GM18520 (cell line): ENCODE measurements around the gene INPP5A.

Experiments used
- ATAC-seq: cut with Tn5 transposase; IDR thresholded peaks from one replicate; pipeline ENCODE4 v1.9.1; 2021; ENCODE audit not compliant: unreplicated experiment

The INPP5A gene

DNA sequence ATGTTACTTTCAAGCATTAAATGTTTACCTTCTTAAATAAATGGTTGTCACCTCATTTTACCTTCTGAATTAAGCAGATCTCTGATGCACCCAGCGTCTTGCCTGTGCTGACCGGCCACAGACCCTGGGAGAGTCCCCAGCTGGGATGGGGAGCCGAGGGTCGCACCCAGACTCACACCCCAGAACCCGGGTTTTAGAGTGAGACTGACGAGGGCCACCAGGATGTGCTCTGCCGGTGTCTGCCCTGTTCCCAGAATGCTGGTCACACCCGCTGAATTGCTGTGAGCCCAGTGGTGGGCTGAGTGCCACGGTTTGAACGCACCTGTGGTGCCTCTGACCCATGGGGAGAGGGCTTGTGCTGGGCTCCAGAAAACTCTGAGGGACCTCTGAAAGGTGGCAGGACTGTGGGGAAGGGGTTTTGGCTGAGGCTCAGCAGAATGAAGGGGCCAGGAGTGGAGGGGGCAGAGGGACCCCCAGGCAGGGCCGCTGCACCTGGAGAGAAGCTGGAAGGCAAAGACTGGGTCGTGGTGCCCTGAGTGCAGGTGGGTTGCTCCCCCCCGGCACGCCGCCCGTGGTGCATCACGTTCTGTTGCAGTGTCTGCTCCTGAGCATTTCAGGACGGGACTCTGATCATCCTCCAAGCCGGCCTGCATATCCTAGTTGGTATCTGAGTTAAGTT lies 39.2 kb downstream of the INPP5A start:
- no peak for ATAC-seq

- no peak for ATAC-seq
Observed at GRCh38 chr10:132577350-132578003, 39.9 kb downstream of the INPP5A start.

DNA sequence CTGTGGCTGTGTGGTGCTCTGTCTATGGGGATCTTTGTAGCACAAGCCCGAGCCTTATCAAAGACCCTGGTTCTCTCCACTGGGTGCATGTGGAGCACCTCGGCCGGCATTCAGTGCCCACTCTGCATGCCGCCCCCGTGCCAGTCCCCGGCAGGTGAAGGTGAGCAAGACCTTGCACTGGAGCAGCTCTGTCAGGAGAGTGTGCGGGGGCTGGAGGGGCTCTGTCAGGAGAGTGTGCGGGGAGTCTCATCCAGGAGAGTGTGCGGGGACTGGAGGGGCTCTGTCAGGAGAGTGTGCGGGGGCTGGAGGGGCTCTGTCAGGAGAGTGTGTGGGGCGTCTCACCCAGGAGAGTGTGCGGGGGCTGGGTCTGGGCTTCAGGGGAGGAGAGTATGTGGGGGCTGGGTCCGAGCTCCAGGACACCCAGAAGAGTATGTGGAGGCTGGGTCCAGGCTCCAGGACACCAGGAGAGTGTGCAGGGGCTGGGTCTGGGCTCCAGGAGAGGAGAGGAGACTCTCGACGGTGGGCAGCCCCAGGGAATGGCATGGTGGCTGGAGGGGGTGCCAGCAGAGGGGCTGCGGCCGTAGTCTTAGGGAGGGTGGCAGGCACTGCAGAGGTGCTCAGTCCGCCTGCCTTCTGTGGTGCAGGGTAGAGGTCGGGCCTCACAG lies 40.8 kb downstream of the INPP5A start:
- no peak for ATAC-seq

DNA sequence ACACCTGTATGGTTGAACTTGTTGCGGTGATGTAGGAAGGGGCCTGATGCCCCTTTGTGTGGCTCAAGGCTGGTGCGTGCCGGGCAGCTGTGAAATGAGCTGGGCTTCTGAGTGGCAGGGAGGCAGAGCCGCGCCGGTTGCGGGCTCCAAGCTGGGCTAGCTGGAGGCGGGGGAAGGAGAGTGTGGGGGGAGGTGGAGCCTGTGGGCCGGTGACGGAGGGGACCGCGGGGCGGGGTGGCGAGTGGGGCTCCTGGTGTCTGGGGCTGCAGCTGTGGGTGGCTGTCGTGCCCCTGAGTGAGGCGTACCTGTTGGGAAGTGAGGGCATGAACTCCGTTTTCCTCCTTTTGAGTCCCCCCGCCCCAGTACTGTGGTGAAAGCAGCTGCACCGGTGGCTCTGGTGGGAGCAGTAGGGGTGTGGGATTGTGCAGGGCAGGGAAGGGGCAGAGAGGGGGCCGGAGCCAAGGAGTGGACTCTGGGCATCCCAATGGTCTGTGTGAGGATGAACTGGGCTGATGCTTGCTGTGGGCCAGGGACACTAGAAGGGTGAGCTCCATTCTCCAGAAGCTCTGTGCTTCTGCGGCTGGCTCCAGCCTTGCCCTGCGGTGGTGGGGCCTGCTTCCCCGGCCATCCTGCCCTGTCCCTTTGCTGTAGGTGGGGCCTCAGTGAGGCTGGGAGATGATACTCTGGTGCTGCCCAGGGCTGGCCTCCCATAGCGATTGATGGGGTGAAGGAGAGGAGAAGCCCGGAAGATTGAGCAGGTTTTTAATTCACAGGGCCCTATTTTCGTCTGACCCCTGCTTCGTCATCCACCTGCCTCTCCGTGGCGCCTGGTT lies 41.7 kb downstream of the INPP5A start:
- ATAC-seq, result no peak

DNA sequence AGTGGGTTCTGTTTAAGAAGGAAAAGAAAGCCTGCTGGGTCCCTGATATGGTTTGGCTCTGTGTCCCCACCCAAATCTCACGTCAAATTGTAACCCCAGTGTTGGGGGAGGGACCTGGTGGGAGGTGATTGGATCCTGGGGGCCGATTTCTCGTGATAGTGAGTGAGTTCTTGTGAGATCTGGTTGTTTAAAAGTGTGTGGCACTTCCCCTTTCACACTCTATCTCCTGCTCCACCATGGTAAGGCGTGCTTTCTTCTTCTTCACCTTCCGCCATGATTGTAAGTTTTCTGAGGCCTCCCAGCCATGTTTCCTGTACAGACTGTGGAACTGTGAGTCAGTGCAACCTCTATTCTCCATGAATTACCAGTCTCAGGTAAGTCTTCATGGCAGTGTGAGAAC lies 42.6 kb downstream of the INPP5A start:
- no peak for ATAC-seq

GRCh38 chr10:132580617-132581016 lies 43.0 kb downstream of the INPP5A start:
- ATAC-seq, result no peak

DNA sequence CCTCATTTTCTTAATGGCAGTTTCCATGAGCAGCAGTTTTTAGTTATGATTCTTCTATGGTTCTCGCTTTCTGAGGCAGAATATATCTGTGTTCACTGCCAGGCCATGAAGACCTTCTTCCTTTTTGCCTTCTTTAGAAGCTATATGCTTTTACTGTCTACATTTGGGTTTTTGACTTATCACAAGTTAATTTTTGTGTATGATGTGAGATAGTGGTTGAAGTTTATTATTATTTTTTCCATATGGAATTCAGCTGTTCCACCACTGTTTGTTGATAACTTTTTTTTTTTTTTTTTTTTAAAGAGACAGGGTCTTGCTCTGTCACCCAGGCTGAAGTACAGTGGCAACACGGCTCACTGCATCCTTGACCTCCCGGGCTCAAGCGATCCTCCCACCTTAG lies 44.5 kb downstream of the INPP5A start:
- no peak for ATAC-seq

- no peak for ATAC-seq
Observed at GRCh38 chr10:132582771-132583170, 45.2 kb downstream of the INPP5A start.

- ATAC-seq, result no peak
Observed at GRCh38 chr10:132583456-132583855, 45.9 kb downstream of the INPP5A start.

DNA sequence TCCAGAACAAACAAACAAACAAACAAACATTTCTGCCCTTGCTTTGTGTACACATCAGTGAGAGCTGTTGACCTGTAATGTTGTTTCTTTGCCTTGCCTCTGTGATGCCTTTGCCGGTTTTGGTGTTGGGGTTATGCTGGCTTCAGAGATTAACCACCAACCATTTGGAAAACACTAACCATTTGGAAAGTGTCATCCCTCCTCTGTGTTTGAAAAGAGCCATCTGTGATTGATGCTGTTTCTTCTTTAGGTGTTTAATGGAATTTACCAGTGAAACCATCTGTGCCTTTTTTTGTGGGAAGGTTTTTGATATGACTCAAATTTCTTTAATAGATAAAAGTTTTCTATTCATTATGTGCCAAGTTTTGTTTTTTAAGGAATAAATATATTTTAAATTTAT lies 46.5 kb downstream of the INPP5A start:
- ATAC-seq, result no peak

DNA sequence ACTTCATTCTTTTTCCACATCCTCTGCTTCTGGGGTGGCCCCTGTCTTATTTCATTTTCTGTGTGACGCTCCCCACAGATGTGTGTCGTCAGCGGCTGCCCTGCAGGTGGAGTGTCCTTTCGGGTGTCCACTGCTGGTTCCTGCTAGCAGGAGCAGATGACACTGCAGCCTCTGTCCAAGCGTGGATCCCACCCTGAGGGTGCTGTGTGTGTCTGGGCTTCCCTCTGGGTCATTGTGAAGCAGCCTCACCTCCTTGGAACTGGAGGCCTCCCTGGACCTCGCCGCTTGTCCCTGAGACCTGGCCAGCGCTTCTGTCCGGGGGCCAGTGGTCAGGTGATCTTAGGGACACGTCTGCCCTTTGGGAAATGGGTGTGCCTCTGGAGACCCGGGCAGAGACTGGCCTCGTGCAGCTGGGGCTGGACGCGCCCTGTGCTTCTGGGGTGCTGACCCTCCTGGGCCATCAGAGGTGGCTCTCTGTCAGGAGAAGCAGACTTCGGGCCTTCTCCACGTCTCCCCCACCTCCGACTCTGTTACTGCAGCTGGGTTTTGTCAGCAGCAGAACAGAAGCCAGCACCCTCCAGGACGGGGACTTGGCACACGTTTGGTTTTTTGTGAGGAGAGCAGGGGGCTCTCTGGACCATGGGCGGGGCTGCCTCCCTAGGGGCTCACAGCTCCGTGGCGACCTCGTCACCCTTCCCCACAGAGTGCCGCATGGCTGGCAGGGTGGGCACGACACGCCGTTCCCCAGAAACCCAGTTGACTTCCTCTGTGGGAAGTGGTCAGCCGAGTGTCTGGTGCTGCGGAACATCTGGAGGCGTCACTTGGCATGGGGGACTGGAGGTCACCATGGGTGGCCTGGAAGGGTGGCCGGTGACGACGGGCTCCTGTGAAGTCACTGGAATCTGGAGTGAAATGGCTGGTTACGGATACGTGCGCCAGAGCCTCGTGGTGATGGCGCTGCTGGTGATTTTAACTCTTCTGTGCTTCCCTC lies 48.4 kb downstream of the INPP5A start:
- ATAC-seq, result no peak

- no peak for ATAC-seq
Observed at GRCh38 chr10:132586739-132587138, 49.2 kb downstream of the INPP5A start.

- no peak for ATAC-seq
Observed at GRCh38 chr10:132587175-132587574, 49.6 kb downstream of the INPP5A start.

GRCh38 chr10:132588301-132589013 lies 50.9 kb downstream of the INPP5A start:
- no peak for ATAC-seq

DNA sequence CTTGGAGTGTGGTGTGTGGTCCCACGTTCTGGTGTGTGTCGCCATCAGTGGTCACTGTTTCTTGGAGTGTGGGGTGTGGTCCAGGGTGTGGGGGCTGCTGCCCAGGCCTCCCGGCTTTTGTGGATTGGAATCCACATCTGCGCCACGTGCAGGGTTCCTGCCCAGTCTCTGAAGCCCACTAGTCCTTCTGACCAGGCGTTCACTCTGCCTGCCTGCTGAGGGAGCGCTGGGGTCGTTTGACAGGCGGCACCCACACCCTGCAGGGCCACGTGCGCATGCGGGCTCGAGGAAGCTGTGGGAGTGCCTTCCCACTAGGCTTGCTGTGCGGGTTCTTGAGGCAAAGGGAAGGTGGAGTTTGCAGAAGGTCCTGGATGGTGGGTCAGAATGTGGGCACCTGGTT lies 51.4 kb downstream of the INPP5A start:
- no peak for ATAC-seq

DNA sequence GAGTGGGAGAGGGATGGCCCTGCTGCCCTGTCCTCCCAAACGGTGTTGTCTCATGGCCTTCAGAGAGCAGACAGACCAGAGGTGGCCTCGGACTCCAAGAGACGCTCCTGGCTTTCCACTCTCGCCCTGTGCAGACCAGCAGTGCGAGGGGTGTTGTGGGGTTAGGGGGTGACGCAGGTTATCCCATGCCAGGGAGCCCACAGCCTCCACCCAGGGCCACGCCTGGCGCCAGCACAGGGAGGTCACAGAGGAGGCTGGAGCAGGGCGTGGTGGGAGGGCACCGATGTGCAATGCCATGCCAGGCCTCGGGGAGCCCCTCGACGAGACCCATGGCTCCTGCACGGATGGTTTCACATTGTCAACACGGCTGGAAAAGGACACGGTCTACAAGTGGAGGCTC lies 52.1 kb downstream of the INPP5A start:
- no peak for ATAC-seq

DNA sequence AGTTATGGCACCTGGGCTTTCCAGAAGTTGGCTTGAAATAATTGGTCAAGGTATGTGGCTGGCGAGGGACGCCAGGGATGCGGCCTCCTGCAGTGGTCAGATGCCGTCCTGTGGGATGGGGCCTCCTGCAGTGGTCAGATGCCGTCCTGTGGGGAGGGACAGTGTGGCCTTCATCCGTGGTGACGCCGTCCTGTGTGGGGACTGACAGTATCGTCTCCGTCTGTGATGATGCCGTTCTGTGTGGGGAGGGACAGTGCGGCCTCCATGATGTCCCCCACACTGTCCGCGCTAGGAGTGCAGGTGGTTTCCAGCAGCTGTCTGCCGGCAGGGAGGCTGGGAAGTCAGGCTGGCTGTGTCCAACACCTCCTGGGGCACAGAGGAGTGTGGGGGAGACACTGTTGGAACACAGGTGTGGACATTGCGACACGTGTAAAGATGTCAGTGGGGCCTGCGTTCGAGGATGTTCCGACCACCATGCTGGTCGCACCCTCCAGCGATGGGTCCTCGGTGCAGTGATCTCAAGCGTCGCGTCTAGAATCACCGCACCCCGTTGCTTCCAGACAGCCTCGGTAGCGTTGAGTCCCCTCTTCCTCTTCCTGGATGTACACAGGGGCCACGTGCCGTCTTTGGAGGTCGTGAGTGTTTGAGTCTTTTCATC lies 52.6 kb downstream of the INPP5A start:
- no peak for ATAC-seq

GRCh38 chr10:132590752-132591121 lies 53.1 kb downstream of the INPP5A start:
- ATAC-seq, result no peak
